Measurements from ENCODE around the gene CDC20.

Gene CDC20

DNA sequence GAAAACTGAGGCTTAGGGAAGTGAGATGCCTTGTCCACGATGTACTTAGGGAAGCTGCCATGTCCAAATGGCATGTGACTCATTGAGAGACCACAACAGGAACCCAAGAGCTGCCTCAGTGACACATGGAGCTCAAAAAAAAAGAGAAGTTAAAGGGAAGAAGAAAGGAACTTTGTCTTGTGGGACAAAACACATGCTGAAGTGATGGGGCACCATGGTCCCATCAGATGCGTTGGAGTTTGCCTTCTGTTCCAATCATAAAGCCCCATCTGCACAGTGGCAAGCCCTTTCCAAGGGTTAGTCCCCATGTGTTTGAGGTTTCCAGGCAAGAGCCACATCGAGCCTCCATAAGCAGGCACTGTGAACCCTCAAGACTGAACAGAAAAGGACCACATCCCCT lies 22.8 kb downstream of the CDC20 start:
- H3K4me1 ChIP-seq (ENCODE audit: insufficient read depth, low read length, poor library complexity, severe bottlenecking): no peaks in the 10 kb centered on the region
- TF ChIP-seq, protein P1, sequence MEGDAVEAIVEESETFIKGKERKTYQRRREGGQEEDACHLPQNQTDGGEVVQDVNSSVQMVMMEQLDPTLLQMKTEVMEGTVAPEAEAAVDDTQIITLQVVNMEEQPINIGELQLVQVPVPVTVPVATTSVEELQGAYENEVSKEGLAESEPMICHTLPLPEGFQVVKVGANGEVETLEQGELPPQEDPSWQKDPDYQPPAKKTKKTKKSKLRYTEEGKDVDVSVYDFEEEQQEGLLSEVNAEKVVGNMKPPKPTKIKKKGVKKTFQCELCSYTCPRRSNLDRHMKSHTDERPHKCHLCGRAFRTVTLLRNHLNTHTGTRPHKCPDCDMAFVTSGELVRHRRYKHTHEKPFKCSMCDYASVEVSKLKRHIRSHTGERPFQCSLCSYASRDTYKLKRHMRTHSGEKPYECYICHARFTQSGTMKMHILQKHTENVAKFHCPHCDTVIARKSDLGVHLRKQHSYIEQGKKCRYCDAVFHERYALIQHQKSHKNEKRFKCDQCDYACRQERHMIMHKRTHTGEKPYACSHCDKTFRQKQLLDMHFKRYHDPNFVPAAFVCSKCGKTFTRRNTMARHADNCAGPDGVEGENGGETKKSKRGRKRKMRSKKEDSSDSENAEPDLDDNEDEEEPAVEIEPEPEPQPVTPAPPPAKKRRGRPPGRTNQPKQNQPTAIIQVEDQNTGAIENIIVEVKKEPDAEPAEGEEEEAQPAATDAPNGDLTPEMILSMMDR (conservative IDR thresholded peaks at IDR 0.05; ENCODE audit: low read length): no peak
- no peak for TF ChIP-seq EZH2phosphoT487 (IDR thresholded peaks at IDR 0.05; ENCODE audit: borderline replicate concordance)
- no peak overlapping the region for H3K9ac ChIP-seq (ENCODE audit: low read depth, low read length, poor library complexity, severe bottlenecking)
- no peaks in the 10 kb centered on the region for H3F3A ChIP-seq (ENCODE audit: low read depth)
- no peaks in the 10 kb centered on the region for H4K20me1 ChIP-seq (ENCODE audit: insufficient read depth, low read length, poor library complexity, severe bottlenecking)
- H3K4me2 ChIP-seq (ENCODE audit: low read depth, low read length, poor library complexity, severe bottlenecking): no peak overlapping the region
- no peaks in the 10 kb centered on the region for H3K79me2 ChIP-seq (ENCODE audit: insufficient read depth, low read length)
- no peak overlapping the region for H2AFZ ChIP-seq (ENCODE audit: low read length)
- no peaks in the 10 kb centered on the region for H3K9me3 ChIP-seq (ENCODE audit: insufficient read depth, low read depth, low read length)
- no peaks in the 10 kb centered on the region for H3K27me3 ChIP-seq (ENCODE audit: insufficient read depth, low read length, poor library complexity, severe bottlenecking)
- peaks cover 40% of the 10 kb centered on the region; the same call in 1 of the 2 replicates for H3K36me3 ChIP-seq (ENCODE audit: insufficient read depth, low read length)
- no peak overlapping the region for H3K4me3 ChIP-seq (ENCODE audit: low read length, poor library complexity, severe bottlenecking)
- H3K9me2 ChIP-seq (replicated peaks; ENCODE audit: low read depth, low read length): no peaks in the 10 kb centered on the region

DNA sequence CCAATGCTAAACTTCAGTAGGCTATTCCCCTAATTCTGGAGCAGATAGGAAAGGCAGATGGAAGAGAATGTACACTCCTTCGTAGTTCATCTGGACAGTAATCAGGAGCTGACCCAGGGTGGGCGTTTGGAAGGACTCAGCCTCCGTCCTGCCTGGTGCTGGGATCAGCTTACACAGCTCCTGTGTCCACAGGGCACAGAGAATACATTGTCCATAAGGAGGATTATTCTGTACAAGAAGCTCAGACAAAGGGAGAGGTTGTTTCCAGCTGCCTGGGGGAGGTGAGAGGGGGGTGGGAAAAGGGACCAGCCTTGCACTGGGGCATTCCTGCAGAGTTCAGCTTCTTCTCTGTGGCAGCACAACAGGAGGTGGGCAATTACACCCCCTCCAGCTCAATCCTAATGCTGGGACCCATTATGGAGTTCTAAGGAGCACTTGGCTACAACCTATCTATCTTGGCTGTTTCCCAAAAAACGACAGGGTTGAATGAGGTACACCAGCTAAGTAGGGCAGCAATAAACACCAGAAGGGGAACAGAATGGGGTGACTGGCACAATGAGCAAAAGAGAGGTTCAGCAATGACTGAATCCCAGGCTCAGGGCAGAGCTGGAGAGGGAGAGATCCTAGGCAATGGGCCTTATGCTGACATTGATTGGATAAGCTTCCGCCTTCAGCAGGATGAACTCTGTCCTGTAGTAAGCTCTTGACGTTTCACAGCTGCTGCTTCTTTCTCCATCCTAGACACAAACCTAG lies 23.4 kb downstream of the CDC20 start:
- H3K4me1 ChIP-seq (ENCODE audit: insufficient read depth, low read length, poor library complexity, severe bottlenecking): no peaks in the 10 kb centered on the region
- H3K9me3 ChIP-seq (ENCODE audit: insufficient read depth, low read depth, low read length): no peaks in the 10 kb centered on the region
- no peak overlapping the region for H2AFZ ChIP-seq (ENCODE audit: low read length)
- H3K36me3 ChIP-seq (ENCODE audit: insufficient read depth, low read length): peaks cover 45% of the 10 kb centered on the region; the same call in 1 of the 2 replicates
- no peak overlapping the region for H3K9ac ChIP-seq (ENCODE audit: low read depth, low read length, poor library complexity, severe bottlenecking)
- no peaks in the 10 kb centered on the region for H4K20me1 ChIP-seq (ENCODE audit: insufficient read depth, low read length, poor library complexity, severe bottlenecking)
- no peaks in the 10 kb centered on the region for H3K9me2 ChIP-seq (replicated peaks; ENCODE audit: low read depth, low read length)
- TF ChIP-seq EZH2phosphoT487 (IDR thresholded peaks at IDR 0.05; ENCODE audit: borderline replicate concordance): no peak
- TF ChIP-seq, protein P1 (conservative IDR thresholded peaks at IDR 0.05; ENCODE audit: low read length): no peak
- H3K4me2 ChIP-seq (ENCODE audit: low read depth, low read length, poor library complexity, severe bottlenecking): no peak overlapping the region
- H3F3A ChIP-seq (ENCODE audit: low read depth): no peaks in the 10 kb centered on the region
- no peak overlapping the region for H3K4me3 ChIP-seq (ENCODE audit: low read length, poor library complexity, severe bottlenecking)
- peaks cover under 1% of the 10 kb centered on the region; the same call in 1 of the 2 replicates for H3K79me2 ChIP-seq (ENCODE audit: insufficient read depth, low read length)
- H3K27me3 ChIP-seq (ENCODE audit: insufficient read depth, low read length, poor library complexity, severe bottlenecking): no peaks in the 10 kb centered on the region

DNA sequence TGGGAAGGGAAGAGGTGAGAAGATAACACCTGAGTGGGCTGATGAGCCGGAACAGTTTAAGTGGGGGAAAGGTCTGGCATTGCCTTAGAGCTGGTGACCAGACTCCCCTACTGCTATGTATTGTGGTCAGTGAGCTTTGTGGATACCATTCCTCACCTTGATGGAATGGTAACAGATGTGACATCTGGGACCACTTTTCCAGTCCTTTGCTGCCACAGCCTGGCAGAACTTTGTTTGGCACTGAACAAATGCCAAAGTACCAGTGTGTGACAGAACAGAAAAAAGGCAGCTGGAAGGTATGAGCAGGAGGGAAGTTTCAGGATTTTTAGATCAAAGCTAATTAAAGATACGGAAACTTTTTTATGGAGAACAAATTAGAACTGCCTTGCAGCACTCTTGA lies 24.7 kb downstream of the CDC20 start:
- H3K4me2 ChIP-seq (ENCODE audit: low read depth, low read length, poor library complexity, severe bottlenecking): no peak overlapping the region
- H2AFZ ChIP-seq (ENCODE audit: low read length): no peak overlapping the region
- H3K4me1 ChIP-seq (ENCODE audit: insufficient read depth, low read length, poor library complexity, severe bottlenecking): peaks cover 10% of the 10 kb centered on the region
- no peak overlapping the region for H3K9ac ChIP-seq (ENCODE audit: low read depth, low read length, poor library complexity, severe bottlenecking)
- no peaks in the 10 kb centered on the region for H3F3A ChIP-seq (ENCODE audit: low read depth)
- no peak for TF ChIP-seq EZH2phosphoT487 (IDR thresholded peaks at IDR 0.05; ENCODE audit: borderline replicate concordance)
- TF ChIP-seq, protein P1 (conservative IDR thresholded peaks at IDR 0.05; ENCODE audit: low read length): 0 out of 2 replicates have a peak, but pooled peaks have one; percentile 13
- peaks cover 13% of the 10 kb centered on the region for H3K79me2 ChIP-seq (ENCODE audit: insufficient read depth, low read length)
- H3K4me3 ChIP-seq (ENCODE audit: low read length, poor library complexity, severe bottlenecking): no peak overlapping the region
- no peaks in the 10 kb centered on the region for H3K9me2 ChIP-seq (replicated peaks; ENCODE audit: low read depth, low read length)
- peaks cover 45% of the 10 kb centered on the region; the same call in 1 of the 2 replicates for H3K36me3 ChIP-seq (ENCODE audit: insufficient read depth, low read length)
- no peaks in the 10 kb centered on the region for H3K9me3 ChIP-seq (ENCODE audit: insufficient read depth, low read depth, low read length)
- peaks cover 3% of the 10 kb centered on the region for H4K20me1 ChIP-seq (ENCODE audit: insufficient read depth, low read length, poor library complexity, severe bottlenecking)
- no peaks in the 10 kb centered on the region for H3K27me3 ChIP-seq (ENCODE audit: insufficient read depth, low read length, poor library complexity, severe bottlenecking)
